Right renal cortex interstitium (tissue), 3 donors: ENCODE measurements around the gene HAUS7. TPM values are rescaled to one million over a fixed set of nuclear protein-coding genes. Genes with fewer than 3 reads are reported as not detected.

Experiments used
- DNase-seq, 3 donors: peaks; one replicate each; pipeline ENCODE4 v3.0.0-alpha.2; 2013; ENCODE audit warnings: low read depth in 3 of 3, low spot score in 2 of 3
- polyA plus RNA-seq, 3 donors: library from polyadenylated mRNA; unstranded; fragments of 120-200 nt; gene quantifications; one replicate each; pipeline ENCODE4 v1.2.1, GENCODE V29; 2013; ENCODE audit not compliant: insufficient read length in 3 of 3

The HAUS7 gene
- polyA plus RNA-seq, 3 donors = 21.1 to 25.3 (median 22.8) TPM

GRCh38 chrX:153443476-153444332 lies 26.7 kb downstream of the HAUS7 start:
- no peak for DNase-seq

- DNase-seq = no peak
Measured at GRCh38 chrX:153442463-153442862, 27.9 kb downstream of the HAUS7 start.

GRCh38 chrX:153441981-153442380 lies 28.4 kb downstream of the HAUS7 start:
- DNase-seq = no peak

- no peak for DNase-seq
Measured at GRCh38 chrX:153441296-153441695, 29.1 kb downstream of the HAUS7 start.

GRCh38 chrX:153440556-153441135 lies 29.7 kb downstream of the HAUS7 start:
- DNase-seq = no peak

- no peak for DNase-seq
Measured at GRCh38 chrX:153439977-153440376, 30.4 kb downstream of the HAUS7 start.

- DNase-seq = no peak
Measured at GRCh38 chrX:153438532-153438931, 31.8 kb downstream of the HAUS7 start.

- DNase-seq = no peak
Measured at GRCh38 chrX:153435845-153436244, 34.5 kb downstream of the HAUS7 start.

GRCh38 chrX:153434801-153435200 lies 35.6 kb downstream of the HAUS7 start:
- no peak for DNase-seq

GRCh38 chrX:153433781-153434285 lies 36.5 kb downstream of the HAUS7 start:
- DNase-seq = no peak

- no peak for DNase-seq
Measured at GRCh38 chrX:153433161-153433680, 37.2 kb downstream of the HAUS7 start.

- DNase-seq = no peak
Measured at GRCh38 chrX:153430796-153431195, 39.6 kb downstream of the HAUS7 start.

GRCh38 chrX:153426204-153426603 lies 44.2 kb downstream of the HAUS7 start:
- DNase-seq = no peak

GRCh38 chrX:153423652-153424051 lies 46.7 kb downstream of the HAUS7 start:
- DNase-seq = no peak

- DNase-seq = no peak
Measured at GRCh38 chrX:153421856-153422255, 48.5 kb downstream of the HAUS7 start.

GRCh38 chrX:153420851-153421599 lies 49.4 kb downstream of the HAUS7 start:
- DNase-seq = no peak

- DNase-seq = no peak
Measured at GRCh38 chrX:153417637-153418036, 52.7 kb downstream of the HAUS7 start.

- DNase-seq = no peak
Measured at GRCh38 chrX:153416781-153417450, 53.5 kb downstream of the HAUS7 start.

- DNase-seq = no peak
Measured at GRCh38 chrX:153414856-153415510, 55.4 kb downstream of the HAUS7 start.

GRCh38 chrX:153413731-153414130 lies 56.6 kb downstream of the HAUS7 start:
- DNase-seq = no peak
